ENCODE data around the gene HYLS1.

- TF ChIP-seq EZH2 (IDR thresholded peaks at IDR 0.05) (no peak), POLR2AphosphoS5 (IDR thresholded peaks at IDR 0.05; ENCODE audit: borderline replicate concordance, low read depth, low read length) (no peak)
Measured at GRCh38 chr11:125926682-125927081, 39.2 kb downstream of the HYLS1 start.
